H9 (cell line): ENCODE results near the gene B3GALNT2. TPM values are rescaled to one million over a fixed set of nuclear protein-coding genes. Genes with fewer than 3 reads are reported as not detected.

Source experiments
- DNase-seq: peaks from one replicate; pipeline ENCODE4 v3.0.0-alpha.2; 2017
- H2AFZ ChIP-seq: one replicate; pipeline ENCODE4 v1.6.1; 2013; ENCODE audit warnings: mild to moderate bottlenecking, low read length, control low read depth, moderate library complexity
- H2AK5ac ChIP-seq: 2 replicates; pipeline ENCODE4 v1.6.1; 2013; ENCODE audit warnings: low read length, control low read depth, mixed read lengths; ENCODE audit not compliant: insufficient read length
- H2BK120ac ChIP-seq: one replicate; pipeline ENCODE4 v1.6.1; 2013; ENCODE audit warnings: low read depth, mild to moderate bottlenecking, low read length, control low read depth, inconsistent platforms; ENCODE audit not compliant: poor library complexity, severe bottlenecking
- H2BK12ac ChIP-seq: 2 replicates; pipeline ENCODE4 v1.6.1; 2013; ENCODE audit warnings: low read length, control low read depth, mixed read lengths, low read depth; ENCODE audit not compliant: insufficient read length
- H2BK15ac ChIP-seq: 2 replicates; pipeline ENCODE4 v1.6.1; 2013; ENCODE audit warnings: low read depth, low read length, control low read depth
- H2BK20ac ChIP-seq: one replicate; pipeline ENCODE4 v1.6.1; 2013; ENCODE audit warnings: low read depth, mild to moderate bottlenecking, low read length, control low read depth, inconsistent platforms; ENCODE audit not compliant: poor library complexity, severe bottlenecking
- H2BK5ac ChIP-seq: 2 replicates; pipeline ENCODE4 v1.6.1; 2013; ENCODE audit warnings: low read length, control low read depth, mixed read lengths; ENCODE audit not compliant: insufficient read length
- H3K14ac ChIP-seq: 2 replicates; pipeline ENCODE4 v1.6.1; 2013; ENCODE audit warnings: low read length, control low read depth; ENCODE audit not compliant: insufficient read depth
- H3K18ac ChIP-seq: 2 replicates; pipeline ENCODE4 v1.6.1; 2013; ENCODE audit warnings: low read depth, mild to moderate bottlenecking, mixed read lengths, low read length, control low read depth; ENCODE audit not compliant: insufficient read length
- H3K23ac ChIP-seq: 2 replicates; pipeline ENCODE4 v1.6.1; 2013; ENCODE audit warnings: low read length, control low read depth, mixed read lengths, low read depth; ENCODE audit not compliant: insufficient read length
- H3K23me2 ChIP-seq: 2 replicates; pipeline ENCODE4 v1.6.1; 2013; ENCODE audit warnings: low read depth, mild to moderate bottlenecking, mixed read lengths, low read length, control low read depth; ENCODE audit not compliant: insufficient read length, poor library complexity, severe bottlenecking
- H3K27ac ChIP-seq: 2 replicates; pipeline ENCODE4 v1.5.1; 2013; ENCODE audit warnings: low read length, control low read depth, mixed read lengths, low read depth; ENCODE audit not compliant: insufficient read length
- H3K27me3 ChIP-seq: 2 replicates; pipeline ENCODE4 v1.6.1; 2013; ENCODE audit warnings: low read length, control low read depth, inconsistent platforms; ENCODE audit not compliant: insufficient read depth
- H3K4ac ChIP-seq: 2 replicates; pipeline ENCODE4 v1.6.1; 2013; ENCODE audit warnings: low read depth, mild to moderate bottlenecking, control low read depth, inconsistent platforms, low read length, moderate library complexity
- H3K4me1 ChIP-seq: 2 replicates; pipeline ENCODE4 v1.6.1; 2013; ENCODE audit warnings: low read length, control low read depth, inconsistent platforms; ENCODE audit not compliant: insufficient read depth
- H3K4me2 ChIP-seq: 2 replicates; pipeline ENCODE4 v1.6.1; 2013; ENCODE audit warnings: low read length, control low read depth, mixed read lengths; ENCODE audit not compliant: insufficient read length, insufficient read depth
- H3K56ac ChIP-seq: 2 replicates; pipeline ENCODE4 v1.6.1; 2013; ENCODE audit warnings: low read depth, mild to moderate bottlenecking, mixed read lengths, low read length, control low read depth; ENCODE audit not compliant: insufficient read length
- H3K79me1 ChIP-seq: 2 replicates; pipeline ENCODE4 v1.6.1; 2013; ENCODE audit warnings: low read depth, mild to moderate bottlenecking, moderate library complexity, low read length, control low read depth, inconsistent platforms; ENCODE audit not compliant: insufficient read depth, poor library complexity, severe bottlenecking
- H3K79me2 ChIP-seq: 2 replicates; pipeline ENCODE4 v1.6.1; 2013; ENCODE audit warnings: low read length, control low read depth, inconsistent platforms; ENCODE audit not compliant: insufficient read depth
- H3K9ac ChIP-seq: 2 replicates; pipeline ENCODE4 v1.6.1; 2013; ENCODE audit warnings: low read length, control low read depth, mixed read lengths; ENCODE audit not compliant: insufficient read length; ENCODE audit errors: extremely low read depth
- H3K9me3 ChIP-seq: one replicate; pipeline ENCODE4 v1.6.1; 2013; ENCODE audit warnings: low read depth, low read length, inconsistent platforms; ENCODE audit not compliant: control insufficient read depth
- H3T11ph ChIP-seq: one replicate; pipeline ENCODE4 v1.6.1; 2013; ENCODE audit warnings: mild to moderate bottlenecking, low read length, control low read depth, inconsistent platforms
- H4K20me1 ChIP-seq: one replicate; pipeline ENCODE4 v1.6.1; 2013; ENCODE audit not compliant: control insufficient read depth, insufficient read length, insufficient read depth
- H4K5ac ChIP-seq: 2 replicates; pipeline ENCODE4 v1.6.1; 2013; ENCODE audit warnings: low read depth, mild to moderate bottlenecking, mixed read lengths, low read length, control low read depth; ENCODE audit not compliant: insufficient read length
- H4K8ac ChIP-seq: replicated peaks from 2 replicates; pipeline ENCODE4 v1.6.1; 2013; ENCODE audit warnings: low read length, control low read depth, mixed read lengths, low read depth; ENCODE audit not compliant: insufficient read length
- H4K91ac ChIP-seq: 2 replicates; pipeline ENCODE4 v1.6.1; 2013; ENCODE audit warnings: low read depth, mild to moderate bottlenecking, moderate library complexity, mixed read lengths, low read length, control low read depth; ENCODE audit not compliant: insufficient read length
- H3K27ac Mint-ChIP-seq, 3 experiments: 2 replicates in 2 of 3; 3 replicates in 1 of 3; pipeline ENCODE4 v1.8.0; 2020 to 2021; ENCODE audit warnings: mixed read lengths in 3 of 3, mild to moderate bottlenecking in 1 of 3, moderate library complexity in 1 of 3
- H3K27me3 Mint-ChIP-seq: 2 replicates; pipeline ENCODE4 v1.8.0; 2021; ENCODE audit warnings: low read depth, mild to moderate bottlenecking, moderate library complexity, mixed read lengths
- H3K36me3 Mint-ChIP-seq, 3 experiments: 2 replicates in 2 of 3; 3 replicates in 1 of 3; pipeline ENCODE4 v1.8.0; 2020 to 2021; ENCODE audit warnings: low read depth in 3 of 3, mixed read lengths in 3 of 3; ENCODE audit not compliant: insufficient read depth in 1 of 3
- H3K4me1 Mint-ChIP-seq, 2 experiments: 2 replicates each; pipeline ENCODE4 v1.8.0; 2020; ENCODE audit warnings: mixed read lengths in 2 of 2
- H3K4me3 Mint-ChIP-seq, 2 experiments: 2 replicates in 1 of 2; 3 replicates in 1 of 2; pipeline ENCODE4 v1.8.0; 2020 to 2021; ENCODE audit warnings: mild to moderate bottlenecking in 2 of 2, mixed read lengths in 2 of 2, moderate library complexity in 1 of 2
- H3K9me3 Mint-ChIP-seq, 2 experiments: 2 replicates in 1 of 2; 3 replicates in 1 of 2; pipeline ENCODE4 v1.8.0; 2020; ENCODE audit warnings: mild to moderate bottlenecking in 2 of 2, mixed read lengths in 2 of 2, moderate library complexity in 1 of 2
- CTCF ChIP-seq: fragments of 200-600 bp; sonication (generic); conservative IDR thresholded peaks from 3 replicates; pipeline ENCODE4 v1.8.0; 2021; ENCODE audit warnings: antibody characterized with exemption, mild to moderate bottlenecking
- WGBS: extraction: QIAGEN DNeasy Blood & Tissue Kit; methylation state at CpG from one replicate; pipeline ENCODE4 v1.1.7; 2013; ENCODE audit warnings: missing lambda C conversion rate, low lambda C conversion rate, mixed read lengths; ENCODE audit not compliant: insufficient read length; ENCODE audit errors: extremely low coverage; 5-methylcytosine and 5-hydroxymethylcytosine counted together
- total RNA-seq: library from RNA; stranded (reverse); gene quantifications from 2 replicates; pipeline ENCODE4 v1.2.1, GENCODE V29; 2021

Gene B3GALNT2
- total RNA-seq, 1 experiment from 2014 or later: 27.8 TPM

DNA sequence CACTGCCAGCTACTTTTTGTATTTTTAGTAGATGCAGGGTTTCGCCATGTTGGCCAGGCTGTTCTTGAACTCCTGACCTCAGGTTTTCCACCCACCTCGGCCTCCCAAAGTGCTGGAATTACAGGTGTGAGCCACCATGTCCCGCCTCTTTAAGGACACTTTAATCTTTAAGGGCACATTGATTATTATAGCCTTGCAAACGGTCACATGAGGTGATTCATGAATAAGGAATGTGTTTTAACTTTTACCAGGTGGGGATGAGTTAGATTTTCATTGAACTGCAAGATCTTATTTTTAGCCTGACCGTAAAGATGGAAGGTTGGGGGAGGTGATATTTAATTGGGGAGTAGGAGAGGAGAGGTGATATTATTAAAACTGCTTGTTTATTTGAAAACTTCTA, 75.1 kb downstream of the B3GALNT2 start:
- H3K79me1 ChIP-seq: no peaks in the 10 kb centered on the region
- H4K8ac ChIP-seq: no peak overlapping the region
- H3K4ac ChIP-seq: no peak overlapping the region
- H3K27me3 ChIP-seq: no peaks in the 10 kb centered on the region
- no peak overlapping the region for H2AK5ac ChIP-seq
- WGBS: 100% methylated on average over 1 of the region's 5 CpGs
- H3K27ac Mint-ChIP-seq: no peak overlapping the region; a peak in 1 of 7 replicates
- no peak overlapping the region for H2BK20ac ChIP-seq
- no peaks in the 10 kb centered on the region for H3K4me1 ChIP-seq
- H2BK120ac ChIP-seq: no peak overlapping the region
- no peak overlapping the region for H4K91ac ChIP-seq
- no peak for TF ChIP-seq CTCF
- no peak overlapping the region for H3K14ac ChIP-seq
- H3K27me3 Mint-ChIP-seq: no peaks in the 10 kb centered on the region
- H3K79me2 ChIP-seq: no peaks in the 10 kb centered on the region; the same call in 1 of the 2 replicates
- no peak overlapping the region for H4K5ac ChIP-seq
- no peak overlapping the region for H3K18ac ChIP-seq
- H3K56ac ChIP-seq: no peak overlapping the region
- H4K20me1 ChIP-seq: no peaks in the 10 kb centered on the region
- H3K4me1 Mint-ChIP-seq: no peaks in the 10 kb centered on the region
- no peak for DNase-seq
- no peak overlapping the region for H3K9ac ChIP-seq
- H3K27ac ChIP-seq: no peak overlapping the region
- no peaks in the 10 kb centered on the region for H3K9me3 ChIP-seq
- H3K36me3 Mint-ChIP-seq: peaks cover 5 to 24% (median 9%) of the 10 kb centered on the region in 3 experiments; a peak in 6 of 7 replicates
- H2BK12ac ChIP-seq: no peak overlapping the region
- no peak overlapping the region for H2AFZ ChIP-seq
- H2BK15ac ChIP-seq: no peak overlapping the region
- H3K9me3 Mint-ChIP-seq: no peaks in the 10 kb centered on the region
- no peaks in the 10 kb centered on the region for H3K23me2 ChIP-seq
- no peak overlapping the region for H2BK5ac ChIP-seq
- H3K23ac ChIP-seq: no peak overlapping the region
- no peak overlapping the region for H3T11ph ChIP-seq
- H3K4me3 Mint-ChIP-seq: no peak overlapping the region
- no peak overlapping the region for H3K4me2 ChIP-seq
